Stimulated activated CD8-positive, alpha-beta memory T cell treated with anti-CD3 and anti-CD28 coated beads, Interleukin-15, amount 100 ng/mL, for 24 hours (primary cell): Measurements from ENCODE around the gene BSDC1.
A peak's percentile ranks its signal among the peaks of the same experiment; 100 is the strongest.
"Not testable (repeated sequence)": the region's sequence is repeated elsewhere in the genome, so short reads cannot be mapped to it uniquely, and the experiment has no call there.

Source experiments
- DNase-seq: peaks from one replicate; pipeline ENCODE4 v3.0.0-alpha.2; 2020; ENCODE audit warnings: low read depth

BSDC1 gene

DNA sequence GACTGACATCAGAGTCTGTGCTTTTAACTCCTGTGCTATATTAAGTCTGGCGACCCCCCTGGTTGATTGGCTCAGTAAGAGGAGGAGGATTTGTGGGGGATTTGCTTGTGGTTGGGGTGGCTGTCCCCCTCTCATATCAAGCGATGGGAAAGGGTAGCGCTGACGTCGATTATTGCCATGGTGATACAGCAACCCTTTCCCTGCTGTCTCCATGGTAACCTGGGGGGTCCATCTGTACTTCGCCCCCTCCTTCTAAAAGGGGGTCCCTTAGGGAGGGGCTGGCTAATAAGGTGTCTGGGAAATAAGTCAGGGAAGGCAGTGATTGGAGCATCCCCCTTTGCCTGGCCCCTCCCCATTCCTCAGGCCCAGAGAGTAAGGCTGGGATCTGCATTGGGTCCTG, 36.6 kb downstream of the BSDC1 start:
- DNase-seq = no peak

- no peak for DNase-seq
Measured at GRCh38 chr1:32356478-32356877, 37.8 kb downstream of the BSDC1 start.

DNA sequence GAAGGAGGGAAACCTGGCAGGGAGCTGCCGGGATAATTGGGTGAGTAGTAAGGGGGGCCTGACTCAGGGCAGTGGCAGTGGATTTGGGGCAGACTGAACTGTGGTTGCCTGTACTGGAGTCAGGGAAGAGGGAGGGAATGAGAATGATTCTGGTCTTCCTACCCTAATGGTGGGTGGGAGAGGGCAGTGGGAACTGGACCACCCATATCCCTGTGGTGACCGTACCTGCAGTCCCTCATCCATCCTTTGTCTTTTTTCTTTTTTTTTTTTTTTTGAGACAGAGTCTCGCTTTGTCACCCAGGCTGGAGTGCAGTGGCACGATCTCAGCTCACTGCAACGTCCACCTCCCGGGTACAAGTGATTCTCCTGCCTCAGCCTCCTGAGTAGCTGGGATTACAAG, 38.5 kb downstream of the BSDC1 start:
- not testable (repeated sequence) for DNase-seq

DNA sequence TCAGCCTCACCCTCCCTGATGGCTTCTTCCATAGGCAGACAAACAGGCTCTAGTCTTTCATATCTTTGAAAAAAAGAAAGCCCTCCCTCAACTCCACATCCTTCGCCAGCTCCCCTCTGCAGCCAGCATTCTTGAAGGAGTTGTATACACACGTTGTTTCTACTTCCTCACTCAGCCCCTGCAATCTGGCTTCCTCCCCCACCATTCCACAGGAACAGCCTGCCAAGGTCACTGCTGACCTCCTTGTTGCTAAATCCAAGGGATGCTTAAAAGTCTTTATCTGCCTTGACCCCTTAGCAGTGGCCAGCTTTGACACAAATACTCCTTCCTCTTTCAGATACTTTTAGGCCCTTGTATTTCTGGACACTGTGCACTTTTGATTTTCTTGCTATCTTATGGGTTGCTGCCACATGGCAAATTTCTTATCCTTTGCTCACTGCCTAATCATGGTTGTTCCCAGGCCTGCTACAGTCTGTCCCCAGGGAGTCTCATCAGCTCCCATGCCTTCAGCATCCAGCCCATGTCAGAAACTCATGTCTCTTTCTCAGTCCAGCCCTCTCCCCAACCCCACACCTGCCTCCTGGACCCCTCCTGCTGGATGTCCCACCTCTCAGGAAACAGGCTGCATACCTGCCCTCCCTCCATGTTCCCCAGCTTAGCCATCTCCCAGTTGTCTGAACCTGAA, 40.2 kb downstream of the BSDC1 start:
- DNase-seq = no peak

DNA sequence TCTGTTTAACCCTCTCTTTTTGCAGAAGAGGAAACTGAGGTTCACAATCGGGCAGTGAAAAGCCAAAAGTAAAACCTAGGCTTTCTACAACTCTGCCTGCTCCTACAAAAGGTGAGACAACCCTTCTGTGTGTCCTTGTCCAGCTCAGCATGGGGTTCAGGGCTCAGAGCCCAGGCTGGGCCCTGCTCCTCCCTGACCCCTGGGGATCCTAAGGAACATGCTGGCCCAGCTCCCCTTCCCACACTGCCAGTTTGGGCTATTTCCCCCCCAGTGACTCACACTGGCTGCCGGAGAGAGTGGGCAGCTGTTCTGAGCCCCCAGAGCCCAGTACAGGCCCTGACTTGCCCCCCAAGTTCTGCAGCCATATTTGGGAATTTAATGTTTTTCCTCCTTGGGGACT, 40.8 kb downstream of the BSDC1 start:
- DNase-seq = no peak

DNA sequence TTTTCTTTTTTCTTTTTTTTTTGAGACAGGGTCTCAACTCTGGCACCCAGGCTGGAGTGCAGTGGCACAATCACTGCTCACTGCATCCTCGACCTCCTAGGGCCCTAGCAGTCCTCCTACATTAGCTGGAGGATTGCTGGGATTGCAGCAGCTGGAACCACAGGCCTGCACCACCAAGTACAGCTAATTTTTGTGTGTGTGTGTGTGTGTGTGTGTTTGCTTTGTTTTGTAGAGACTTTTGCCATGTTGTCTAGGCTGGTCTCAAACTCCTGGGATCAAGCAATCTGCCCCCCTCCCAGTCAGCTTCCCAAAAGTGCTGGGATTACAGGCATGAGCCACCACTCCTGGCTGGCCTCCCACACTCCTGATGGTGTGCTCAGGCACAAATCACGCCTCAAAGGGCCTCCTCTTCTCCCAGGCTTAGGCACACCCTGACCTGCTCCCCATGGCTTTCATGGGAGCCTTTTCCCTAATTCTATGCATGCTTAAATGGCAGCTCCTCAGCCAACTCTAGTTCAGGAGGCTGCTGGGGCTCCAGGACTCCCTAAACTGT, 41.3 kb downstream of the BSDC1 start:
- DNase-seq = no peak

- DNase-seq = no peak
Measured at GRCh38 chr1:32352239-32352745, 41.9 kb downstream of the BSDC1 start.

DNA sequence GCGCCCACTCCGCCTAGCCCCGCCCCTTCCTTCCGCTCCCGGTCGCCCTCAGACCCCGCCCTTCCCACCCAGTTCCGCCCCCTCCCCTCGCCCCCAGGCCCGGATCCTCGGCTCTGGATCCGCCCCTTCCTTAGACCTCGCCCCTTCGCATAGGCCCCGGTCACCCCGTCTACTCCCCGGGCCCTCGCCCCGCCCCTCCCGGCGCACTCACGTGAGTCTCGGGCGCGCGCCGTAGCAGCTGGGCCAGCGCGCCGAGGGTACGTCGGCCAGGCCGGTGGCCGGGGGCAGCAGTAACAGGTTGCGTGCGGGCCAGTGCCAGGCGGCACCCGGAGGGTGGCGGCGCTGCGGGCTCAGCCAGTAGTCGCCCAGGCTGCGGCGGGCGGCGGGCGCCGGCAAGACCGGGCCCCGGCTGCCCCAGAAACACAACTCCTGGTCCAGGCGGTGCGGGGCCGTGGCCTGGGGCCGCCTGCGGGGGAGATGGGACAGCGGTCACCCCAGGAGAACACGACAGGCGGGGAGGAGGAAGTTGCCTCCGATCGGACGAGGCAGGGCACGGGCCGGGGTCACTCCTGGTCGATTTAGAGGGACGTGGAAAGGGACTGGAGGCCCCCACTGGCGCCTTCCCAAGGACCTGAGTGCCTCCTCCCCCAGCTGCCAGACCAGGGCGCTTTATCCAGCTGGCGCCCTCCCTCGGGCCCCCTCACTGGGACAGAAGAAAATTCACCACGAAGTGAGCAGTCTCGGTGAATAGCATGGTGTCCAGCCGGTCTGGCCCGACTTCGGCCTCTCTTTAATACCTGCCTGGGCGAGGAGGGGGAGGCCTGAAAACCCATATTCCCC, 42.6 kb downstream of the BSDC1 start:
- peak; percentile 77 for DNase-seq

GRCh38 chr1:32350785-32351398, 43.3 kb downstream of the BSDC1 start:
- DNase-seq = peak; percentile 55

GRCh38 chr1:32349211-32349708, 45.0 kb downstream of the BSDC1 start:
- no peak for DNase-seq

DNA sequence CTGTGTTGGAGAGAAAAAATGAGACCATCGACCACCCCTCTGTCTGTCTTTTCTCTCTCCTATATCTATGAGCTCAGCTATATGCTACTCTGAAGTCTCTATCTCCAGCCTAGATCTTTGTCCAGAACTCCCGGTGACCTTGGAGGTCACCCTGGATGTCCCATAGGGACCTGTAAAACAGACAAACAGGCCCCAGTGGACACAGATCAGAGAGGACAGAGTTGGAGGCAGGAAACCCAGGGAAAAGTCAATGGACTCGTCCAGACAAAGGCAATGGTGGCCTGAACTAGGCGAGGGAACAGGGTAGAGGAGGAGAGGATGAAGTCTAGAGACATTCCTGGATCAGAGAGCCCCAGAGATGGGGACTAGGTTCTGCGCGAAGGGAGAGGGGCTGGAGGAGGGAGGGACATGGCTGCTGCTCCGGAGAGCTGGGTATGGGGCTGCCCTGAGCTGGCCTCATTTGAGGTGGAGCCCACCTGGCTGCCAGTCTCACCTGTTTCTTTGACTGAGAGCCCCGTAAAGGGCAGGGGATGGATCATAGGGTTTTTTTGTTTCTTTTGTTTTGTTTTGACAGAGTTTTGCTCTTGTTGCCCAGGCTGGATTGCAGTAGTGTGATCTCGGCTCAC, 47.6 kb downstream of the BSDC1 start:
- no peak for DNase-seq

- DNase-seq = no peak
Measured at GRCh38 chr1:32345289-32345827, 48.9 kb downstream of the BSDC1 start.

DNA sequence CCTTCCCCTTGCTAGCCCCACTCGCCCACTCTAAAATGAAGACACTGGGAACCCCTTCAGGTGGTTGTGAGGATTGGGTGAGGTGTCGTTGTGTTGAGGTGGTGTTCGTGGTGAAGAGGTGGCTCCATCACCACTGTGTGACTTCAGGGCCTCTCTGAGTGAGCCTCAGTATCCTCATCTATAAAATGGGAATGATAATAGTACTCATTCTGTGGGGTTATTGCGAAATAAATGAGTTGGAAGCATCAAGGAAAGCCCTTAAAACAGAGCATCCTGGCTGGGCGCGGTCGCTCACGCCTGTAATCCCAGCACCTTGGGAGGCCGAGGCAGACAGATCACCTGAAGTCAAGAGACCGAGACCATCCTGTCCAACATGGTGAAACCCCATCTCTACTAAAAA, 51.5 kb downstream of the BSDC1 start:
- no peak for DNase-seq

DNA sequence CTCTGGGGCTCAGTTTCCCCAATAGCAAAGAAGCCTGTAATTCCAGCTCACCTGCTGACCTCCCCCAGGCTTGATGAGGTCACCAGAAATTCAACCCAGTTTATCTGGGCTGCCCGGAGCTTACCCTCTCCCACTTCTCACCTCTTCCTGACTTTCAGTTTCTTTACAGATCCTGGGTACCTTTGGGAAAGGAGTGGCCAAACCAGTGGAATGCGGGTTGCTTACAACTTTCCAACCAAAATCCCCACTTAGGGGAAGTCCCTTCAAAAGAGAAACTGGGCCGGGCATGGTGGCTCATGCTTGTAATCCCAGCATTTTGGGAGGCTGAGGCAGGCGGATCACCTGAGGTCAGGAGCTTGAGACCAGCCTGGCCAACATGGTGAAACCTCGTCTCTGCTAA, 52.3 kb downstream of the BSDC1 start:
- DNase-seq = no peak

DNA sequence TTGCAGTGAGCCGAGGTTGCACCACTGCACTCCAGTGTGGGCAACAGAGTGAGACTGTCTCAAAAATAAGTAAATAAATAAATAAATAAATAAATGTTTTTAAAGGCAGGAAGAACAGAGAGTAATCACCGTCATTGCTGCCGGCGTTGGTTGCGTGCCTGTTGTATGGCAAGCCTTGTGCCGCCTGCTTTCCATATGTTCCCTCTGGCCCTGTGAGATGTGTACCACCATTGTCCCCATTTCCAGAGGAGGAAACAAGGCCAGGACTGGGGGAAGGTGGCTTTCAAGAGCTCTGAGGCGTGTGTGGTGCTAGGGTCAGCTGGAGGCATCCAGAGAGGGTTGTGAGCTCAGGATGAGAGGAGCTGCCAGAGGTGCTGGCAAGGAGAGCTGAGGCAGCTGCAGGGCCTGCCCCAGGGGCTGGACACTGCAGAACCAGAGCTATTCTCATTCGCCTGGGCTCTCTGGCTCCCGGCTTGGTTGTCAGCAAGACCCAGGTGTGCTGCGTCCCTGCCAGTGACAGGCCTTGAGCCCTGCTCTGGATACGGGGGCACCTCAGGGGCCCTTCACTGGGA, 53.0 kb downstream of the BSDC1 start:
- DNase-seq = no peak

DNA sequence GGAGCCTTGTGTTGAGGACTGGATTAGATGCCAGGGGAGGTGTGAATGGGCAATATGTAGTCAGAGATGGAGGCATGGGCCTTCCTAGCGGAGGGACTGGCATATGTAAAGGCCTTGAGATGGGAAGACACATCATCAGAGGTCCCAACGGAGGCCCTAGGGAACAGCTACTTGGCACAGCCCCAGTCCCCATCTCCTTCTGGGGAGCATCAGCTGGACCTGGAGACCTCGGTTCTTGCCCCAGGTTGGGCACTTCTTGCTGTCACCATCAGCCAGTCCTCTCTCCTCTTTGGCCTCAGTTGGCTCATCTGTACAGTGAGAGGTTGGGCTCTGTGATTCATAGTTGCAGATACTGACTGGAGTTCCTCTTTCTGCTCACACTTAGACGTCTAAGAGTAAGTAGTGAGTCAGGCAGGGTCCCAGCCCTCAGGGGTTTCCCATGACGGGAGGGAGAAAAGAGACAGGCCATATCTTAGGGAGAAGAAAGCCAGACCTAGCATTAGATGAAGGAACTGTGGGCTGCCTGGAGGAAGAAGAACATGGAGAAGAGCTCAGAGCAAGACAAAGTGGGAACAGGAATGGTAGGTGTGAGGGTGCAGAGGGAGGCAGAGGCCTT, 54.8 kb downstream of the BSDC1 start:
- DNase-seq = no peak

GRCh38 chr1:32338637-32339145, 55.5 kb downstream of the BSDC1 start:
- DNase-seq = no peak

DNA sequence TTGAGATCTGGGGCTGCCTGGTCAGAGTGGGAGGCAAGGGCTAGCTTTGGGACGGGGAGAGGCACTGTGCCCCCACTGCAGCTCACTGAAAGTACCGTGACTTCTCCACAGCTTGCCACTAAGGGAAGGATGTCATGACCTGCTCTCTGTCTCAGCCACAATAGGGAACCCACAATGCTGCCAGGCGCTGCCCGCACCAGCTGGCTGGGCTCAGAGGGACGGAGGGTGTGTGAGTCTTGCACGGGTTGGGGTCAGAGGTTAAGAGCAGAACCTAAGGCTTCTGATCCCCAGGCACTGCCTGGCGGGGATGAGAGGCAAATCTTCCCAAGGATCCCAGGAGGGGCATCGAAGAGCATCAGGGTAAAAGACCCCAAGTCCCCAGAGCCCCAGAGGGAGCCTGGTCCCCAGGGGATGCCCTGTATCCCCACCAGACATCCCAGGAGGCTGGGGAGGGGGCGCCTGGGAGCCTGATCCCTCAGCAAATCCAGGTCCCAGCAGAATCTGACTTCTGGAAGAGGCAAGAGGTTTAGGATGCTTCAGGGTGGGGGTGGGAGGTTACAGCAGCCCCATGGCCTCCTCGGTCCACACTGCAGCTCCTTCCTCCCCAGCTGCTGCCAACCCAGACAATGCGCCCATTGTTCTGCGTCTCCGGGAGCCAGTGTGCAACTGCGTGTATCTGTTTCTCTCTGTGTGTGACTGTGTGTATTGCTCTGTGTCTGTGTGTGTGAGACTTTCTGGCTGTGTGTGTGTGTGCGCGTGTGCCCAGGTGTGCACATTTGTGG, 56.2 kb downstream of the BSDC1 start:
- DNase-seq = no peak

DNA sequence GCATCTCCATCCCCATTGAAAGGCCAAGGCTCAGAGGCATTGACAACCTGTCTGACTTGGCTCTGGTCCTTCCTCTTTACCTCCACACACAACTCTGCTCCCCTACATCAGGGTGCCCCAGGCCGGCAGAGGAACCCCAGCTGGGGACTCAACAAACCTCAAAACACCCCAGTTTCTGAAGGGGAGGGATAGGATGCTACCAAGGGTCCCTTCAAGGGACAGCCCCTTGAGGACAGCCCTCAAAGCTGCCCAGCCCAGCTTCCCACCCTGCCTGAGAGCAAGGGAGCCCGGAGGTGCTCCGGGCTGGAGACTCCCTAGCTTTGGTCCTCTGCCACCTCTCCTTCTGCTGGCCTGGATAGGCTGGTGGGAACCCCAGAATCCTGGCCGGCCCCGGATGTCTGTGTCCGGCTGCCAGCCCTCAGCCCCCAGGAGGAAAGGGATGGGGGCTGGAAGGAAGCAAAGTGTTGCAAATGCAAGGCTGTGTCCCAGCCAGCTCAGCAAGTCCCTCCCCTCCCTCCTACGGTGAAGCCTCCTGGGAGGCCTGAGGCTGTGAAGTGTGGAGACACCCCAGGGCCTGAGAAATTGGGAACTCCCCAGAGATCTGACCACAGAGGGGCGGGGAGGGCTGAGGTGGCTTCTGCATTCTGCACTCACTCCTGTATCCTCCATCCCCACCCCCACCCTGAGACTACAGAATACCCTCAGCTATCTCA, 57.1 kb downstream of the BSDC1 start:
- no peak for DNase-seq
